Measurements from ENCODE around the gene FMC1.

DNA sequence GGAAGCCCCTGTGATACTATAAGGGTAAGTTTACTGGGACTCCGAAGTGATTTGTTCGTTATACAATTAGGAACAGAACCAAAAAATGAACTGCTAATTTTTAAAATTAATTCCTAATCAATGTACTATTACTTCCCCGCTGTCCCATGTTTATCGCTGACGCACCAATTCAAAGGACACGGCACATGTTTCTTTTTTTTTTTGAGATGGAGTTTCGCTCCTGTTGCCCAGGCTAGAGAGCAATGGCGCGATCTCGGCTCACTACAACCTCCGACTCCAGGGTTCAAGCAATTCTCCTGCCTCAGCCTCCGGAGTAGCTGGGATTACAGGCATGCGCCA lies 1.5 kb upstream of the FMC1 start:
- no peak for TF ChIP-seq POLR2A (IDR thresholded peaks at IDR 0.05)
- no peak for TF ChIP-seq CTCF (IDR thresholded peaks at IDR 0.05)

Measured in gastroesophageal sphincter (tissue), 3 donors.